HEK293T (cell line): ENCODE results near the gene WASF1.

Experiments
- CTCF ChIA-PET: fragments of 350-600 bp; formaldehyde crosslinking; extraction: SDS; loops from one replicate; lab custom pipeline; 2021; ENCODE audit warnings: antibody characterized with exemption, inconsistent platforms; lab: Yijun Ruan, JAX
- POLR2A ChIA-PET: fragments of 350-600 bp; formaldehyde crosslinking; extraction: SDS; loops from one replicate; lab custom pipeline; 2020; ENCODE audit warnings: antibody characterized with exemption, inconsistent platforms; lab: Yijun Ruan, JAX
- DNase-seq: peaks from one replicate; pipeline ENCODE4 v3.0.0; 2012; ENCODE audit warnings: mixed read lengths; ENCODE audit errors: extremely low spot score
- ARNT ChIP-seq: fragments of 450-650 bp; IDR thresholded peaks from 2 replicates; pipeline ENCODE4 v1.6.1; 2017; ENCODE audit warnings: mild to moderate bottlenecking
- BHLHE40 ChIP-seq: fragments of 450-650 bp; IDR thresholded peaks from 2 replicates; pipeline ENCODE4 v1.6.1; 2016; ENCODE audit warnings: mild to moderate bottlenecking, moderate library complexity, borderline replicate concordance
- CTBP1 ChIP-seq: fragments of 450-650 bp; IDR thresholded peaks from 2 replicates; pipeline ENCODE4 v1.6.1; 2016; ENCODE audit warnings: borderline replicate concordance
- ELF4 ChIP-seq: fragments of 450-650 bp; IDR thresholded peaks from 2 replicates; pipeline ENCODE4 v1.6.1; 2017; ENCODE audit warnings: antibody characterized with exemption
- FOXA1 ChIP-seq: fragments of 450-650 bp; IDR thresholded peaks from 2 replicates; pipeline ENCODE4 v1.6.1; 2016; ENCODE audit warnings: mild to moderate bottlenecking
- FOXK2 ChIP-seq: fragments of 450-650 bp; IDR thresholded peaks from 2 replicates; pipeline ENCODE4 v1.6.1; 2016; ENCODE audit warnings: mild to moderate bottlenecking
- FOXM1 ChIP-seq: fragments of 450-650 bp; IDR thresholded peaks from 2 replicates; pipeline ENCODE4 v1.6.1; 2017; ENCODE audit warnings: mild to moderate bottlenecking, borderline replicate concordance
- HDGF ChIP-seq: fragments of 450-650 bp; IDR thresholded peaks from 2 replicates; pipeline ENCODE4 v1.6.1; 2017; ENCODE audit warnings: antibody characterized with exemption, borderline replicate concordance
- L3MBTL2 ChIP-seq: fragments of 450-650 bp; conservative IDR thresholded peaks from 2 replicates; pipeline ENCODE4 v1.6.1; 2016; ENCODE audit warnings: mild to moderate bottlenecking
- LEF1 ChIP-seq: fragments of 450-650 bp; IDR thresholded peaks from 2 replicates; pipeline ENCODE4 v1.6.1; 2017; ENCODE audit warnings: mild to moderate bottlenecking, borderline replicate concordance
- NFRKB ChIP-seq: fragments of 450-650 bp; IDR thresholded peaks from 2 replicates; pipeline ENCODE4 v1.6.1; 2016; ENCODE audit warnings: mild to moderate bottlenecking, moderate library complexity
- SP1 ChIP-seq: fragments of 450-650 bp; IDR thresholded peaks from 2 replicates; pipeline ENCODE4 v1.6.1; 2017
- SUZ12 ChIP-seq: fragments of 450-650 bp; IDR thresholded peaks from 2 replicates; pipeline ENCODE4 v1.6.1; 2016; ENCODE audit warnings: mild to moderate bottlenecking
- TARDBP ChIP-seq: fragments of 450-650 bp; IDR thresholded peaks from 2 replicates; pipeline ENCODE4 v1.6.1; 2016
- ZNF384 ChIP-seq: fragments of 450-650 bp; IDR thresholded peaks from 2 replicates; pipeline ENCODE4 v1.6.1; 2016
- TF ChIP-seq, protein P1 (sequence below): fragments of 450-650 bp; IDR thresholded peaks from 2 replicates; pipeline ENCODE4 v1.6.1; 2016

WASF1 gene

GRCh38 chr6:110179406-110180227 is at the start of gene WASF1:
Gene WASF1, minus strand, starts transcription at chr6:110179670. Its CDS starts 52,069 bp downstream, at chr6:110127601.
- ChIA-PET CTCF (interaction anchor here (0.6 to 1.5 kb wide), 3 partner anchors 149 to 210 kb away, joined by 3 to 5 read pairs (median 4); no protein-coding TSS in a partner anchor), POLR2A (interaction anchor here (0.7 to 1.6 kb wide), 10 partner anchors 9 to 695 kb away, joined by 3 to 8 read pairs (median 4); partner anchors contain the start of gene AMD1)
- TF ChIP-seq NFRKB (no peak), BHLHE40 (peak; percentile 89), L3MBTL2 (peak; percentile 79), ARNT (no peak), SP1 (peak; percentile 80), HDGF (no peak), TARDBP (peak; percentile 98), FOXK2 (peak; percentile 48; the same call in 1 of the 2 replicates), SUZ12 (peak; percentile 83), ELF4 (peak; percentile 64; the same call in 1 of the 2 replicates), ZNF384 (no peak), FOXA1 (no peak), FOXM1 (peak; percentile 63; the same call in 1 of the 2 replicates), CTBP1 (peak; percentile 34; the same call in 1 of the 2 replicates), LEF1 (peak; percentile 81; the same call in 1 of the 2 replicates)
- TF ChIP-seq, protein P1, sequence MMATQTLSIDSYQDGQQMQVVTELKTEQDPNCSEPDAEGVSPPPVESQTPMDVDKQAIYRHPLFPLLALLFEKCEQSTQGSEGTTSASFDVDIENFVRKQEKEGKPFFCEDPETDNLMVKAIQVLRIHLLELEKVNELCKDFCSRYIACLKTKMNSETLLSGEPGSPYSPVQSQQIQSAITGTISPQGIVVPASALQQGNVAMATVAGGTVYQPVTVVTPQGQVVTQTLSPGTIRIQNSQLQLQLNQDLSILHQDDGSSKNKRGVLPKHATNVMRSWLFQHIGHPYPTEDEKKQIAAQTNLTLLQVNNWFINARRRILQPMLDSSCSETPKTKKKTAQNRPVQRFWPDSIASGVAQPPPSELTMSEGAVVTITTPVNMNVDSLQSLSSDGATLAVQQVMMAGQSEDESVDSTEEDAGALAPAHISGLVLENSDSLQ = no peak
- DNase-seq = peak; percentile 95

DNA sequence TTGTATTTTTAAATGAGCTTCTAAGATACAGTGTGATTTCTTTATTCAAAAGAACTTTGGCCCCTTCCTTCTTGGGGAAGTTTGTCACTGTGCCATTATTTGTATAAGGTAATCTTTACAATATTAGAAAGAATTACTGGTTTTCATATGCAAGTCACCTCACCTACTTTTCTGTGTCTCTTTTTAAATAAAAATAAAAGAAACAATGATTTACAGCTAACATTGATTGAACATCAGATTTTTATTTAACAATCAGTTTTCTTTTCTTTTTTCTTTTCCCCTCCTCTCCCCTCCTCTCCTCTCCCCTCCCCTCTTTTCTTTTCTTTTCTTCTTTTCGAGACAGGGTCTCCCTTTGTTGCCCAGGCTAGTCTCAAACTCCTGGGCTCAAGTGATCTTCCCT is 46.8 kb upstream of the WASF1 start:
- no peak for DNase-seq
- ChIA-PET CTCF (no interaction called here), POLR2A (no interaction called here)
- TF ChIP-seq ZNF384 (no peak), FOXA1 (no peak), FOXK2 (no peak), NFRKB (no peak), FOXM1 (no peak), ARNT (no peak), SP1 (no peak), BHLHE40 (no peak), L3MBTL2 (no peak), SUZ12 (no peak), HDGF (no peak), ELF4 (no peak), CTBP1 (no peak), TARDBP (no peak), LEF1 (no peak)
- TF ChIP-seq, protein P1 = no peak

DNA sequence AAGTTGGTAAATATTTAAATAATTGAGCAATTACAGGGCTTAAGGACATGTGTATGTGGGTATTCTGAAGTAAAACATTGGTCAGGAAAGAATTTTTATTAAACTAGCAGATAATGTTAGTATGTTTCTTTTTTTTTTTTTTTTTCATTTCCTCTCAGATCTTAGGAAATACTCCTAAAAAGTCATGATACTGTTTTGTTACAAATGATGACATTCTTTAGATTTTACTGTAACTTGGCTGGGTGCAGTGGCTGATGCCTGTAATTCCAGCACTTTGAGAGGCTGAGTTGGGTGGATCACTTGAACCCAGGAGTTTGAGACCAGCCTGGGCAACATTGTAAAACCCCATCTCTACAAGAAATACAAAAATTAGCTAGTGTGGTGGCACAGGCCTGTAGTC is 42.3 kb upstream of the WASF1 start:
- TF ChIP-seq, protein P1 = no peak
- TF ChIP-seq TARDBP (no peak), FOXA1 (no peak)
- CTCF ChIA-PET = no interaction called here
- POLR2A ChIA-PET = no interaction called here
- no peak for DNase-seq

- no peak for TF ChIP-seq NFRKB
- TF ChIP-seq FOXA1 = no peak
- TF ChIP-seq, protein P1 = no peak
- TF ChIP-seq ARNT = no peak
- no peak for TF ChIP-seq LEF1
- no peak for TF ChIP-seq SUZ12
- TF ChIP-seq L3MBTL2 = no peak
- no peak for TF ChIP-seq ELF4
- no peak for TF ChIP-seq FOXK2
- no peak for TF ChIP-seq FOXM1
- TF ChIP-seq TARDBP = no peak
- no peak for TF ChIP-seq SP1
- no peak for TF ChIP-seq ZNF384
- TF ChIP-seq CTBP1 = no peak
- TF ChIP-seq HDGF = no peak
- no peak for TF ChIP-seq BHLHE40
- ChIA-PET CTCF (no interaction called here), POLR2A (interaction anchor here (0.6 kb wide), 1 partner anchor 101 kb away, joined by 3 read pairs; no protein-coding TSS in a partner anchor)
- no peak for DNase-seq
These were observed 37.8 kb upstream of the WASF1 start for GRCh38 chr6:110217266-110217665.

GRCh38 chr6:110216140-110216539 is 36.7 kb upstream of the WASF1 start:
- CTCF ChIA-PET = interaction anchor here (1.2 kb wide), 1 partner anchor 10 kb away, joined by 4 read pairs; no protein-coding TSS in a partner anchor
- no peak for DNase-seq
- POLR2A ChIA-PET = no interaction called here
- TF ChIP-seq SUZ12 = no peak
- no peak for TF ChIP-seq NFRKB
- TF ChIP-seq TARDBP = no peak
- TF ChIP-seq FOXA1 = no peak
